Right lobe of liver (tissue), 6 donors: ENCODE measurements around the gene TJP2. TPM values are rescaled to one million over a fixed set of nuclear protein-coding genes. Genes with fewer than 3 reads are reported as not detected.

Source experiments
- ATAC-seq, 4 donors: fragments of 200-7000 bp; cut with Tn5 transposase; one replicate each; pipeline ENCODE4 v1.9.1; 2020; ENCODE audit warnings: mild to moderate bottlenecking in 4 of 4, moderate library complexity in 4 of 4
- DNase-seq, 3 donors: peaks; one replicate each; pipeline ENCODE4 v3.0.0-alpha.2; 2020
- H3K27ac ChIP-seq, 3 donors: fragments of 200-600 bp; one replicate each; pipeline ENCODE4 v1.8.0; 2022
- H3K27me3 ChIP-seq, 2 donors: fragments of 200-600 bp; one replicate each; pipeline ENCODE4 v1.8.0; 2022
- H3K36me3 ChIP-seq, 4 donors: fragments of 200-600 bp; sonication (generic) in 1 of 4; one replicate each; pipeline versions ENCODE4 v1.5.1 to v1.8.0; 2017 to 2022; ENCODE audit warnings: control low read depth in 1 of 4
- H3K4me1 ChIP-seq, 4 donors: fragments of 200-600 bp; sonication (generic) in 1 of 4; one replicate each; pipeline versions ENCODE4 v1.5.1 to v1.8.0; 2017 to 2022; ENCODE audit warnings: control low read depth in 1 of 4
- H3K4me3 ChIP-seq, 3 donors: fragments of 200-600 bp; one replicate each; pipeline ENCODE4 v1.8.0; 2022
- H3K9me3 ChIP-seq, 4 donors: fragments of 200-600 bp; sonication (generic) in 1 of 4; one replicate each; pipeline versions ENCODE4 v1.5.1 to v1.8.0; 2017 to 2022; ENCODE audit warnings: control low read depth in 1 of 4
- CTCF ChIP-seq, 4 donors: fragments of 200-600 bp in 3 of 4; fragments of 450-650 bp in 1 of 4; IDR thresholded peaks; one replicate each; pipeline versions ENCODE4 v1.5.1 to v1.8.0; 2016 to 2022; ENCODE audit warnings: antibody characterized with exemption in 4 of 4, mild to moderate bottlenecking in 2 of 4
- POLR2A ChIP-seq: fragments of 450-650 bp; IDR thresholded peaks from one replicate; pipeline ENCODE4 v1.6.1; 2017; ENCODE audit warnings: antibody characterized with exemption, mild to moderate bottlenecking
- WGBS: methylation state at CpG from one replicate; pipeline ENCODE4 v1.1.6; 2018; ENCODE audit warnings: low coverage, low lambda C conversion rate; ENCODE audit not compliant: insufficient coverage; ENCODE audit errors: missing lambda C conversion rate; 5-methylcytosine and 5-hydroxymethylcytosine counted together
- intact Hi-C, 2 donors: fragments of 100-400 bp; cut with DNase I; formaldehyde crosslinking; loops; one replicate each; pipeline versions ENCODE4 v1.11.2 to v1.14.1; 2022
- total RNA-seq, 6 experiments: library from RNA; depleted of rRNA in 2 of 6; stranded (reverse); fragments of >200 nt in 2 of 6; fragmentation: NEBNext Ultra II Directional in 3 of 6; extraction: Animal tissue kit (Norgen Biotek cat#: 25700) in 3 of 6; gene quantifications; one replicate each; pipeline versions ENCODE4 v1.1.0 to v1.2.4, GENCODE V29; 2016 to 2023
- donor health status: DM: no; HTN: yes; CAD: no.
- donor health status: DM: no; HTN: no; CAD: no.
- donor health status: DM: no; HTN: no; CAD: no.
- donor health status: DM: no; HTN: yes; CAD: no.
- donor health status: DM: no; HTN: yes; CAD: no.

Gene TJP2
- total RNA-seq, 6 experiments from 2014 or later = 62.0 to 129 (median 81.7) TPM

GRCh38 chr9:69253057-69253456 lies 79.0 kb downstream of the TJP2 start:
- H3K27ac ChIP-seq = peak overlapping the region in 1 of 3 donors; percentile 8
- no peaks in the 10 kb centered on the region for H3K27me3 ChIP-seq
- no peaks in the 10 kb centered on the region for H3K9me3 ChIP-seq
- no peak overlapping the region for H3K4me3 ChIP-seq
- peak; percentile 36 to 67 (median 40) for ATAC-seq
- intact Hi-C loops = no loop called here
- H3K4me1 ChIP-seq = no peaks in the 10 kb centered on the region
- peaks cover 9 to 76% (median 35%) of the 10 kb centered on the region in 4 donors for H3K36me3 ChIP-seq
- no peak for DNase-seq
- TF ChIP-seq CTCF (IDR thresholded peaks at IDR 0.05) (no peak), POLR2A (no peak)
- WGBS = 65% methylated on average over 4 of the region's 4 CpGs

- ATAC-seq (peak in 2 of 4 donors; percentile 17 to 21), DNase-seq (no peak)
- WGBS = no CpG with 5 or more reads among the region's 11 CpGs
- intact Hi-C loops = no loop called here
- Histone ChIP-seq H3K4me1 (no peaks in the 10 kb centered on the region), H3K9me3 (no peaks in the 10 kb centered on the region), H3K36me3 (peaks cover 8 to 67% (median 32%) of the 10 kb centered on the region in 4 donors), H3K27me3 (no peaks in the 10 kb centered on the region), H3K4me3 (no peak overlapping the region), H3K27ac (no peak overlapping the region)
- TF ChIP-seq POLR2A (no peak), CTCF (IDR thresholded peaks at IDR 0.05) (no peak)
These were observed 80.1 kb downstream of the TJP2 start for GRCh38 chr9:69254223-69254622.

- 93% methylated on average over 1 of the region's 1 CpG for WGBS
- ATAC-seq (no peak), DNase-seq (no peak)
- Histone ChIP-seq H3K9me3 (no peaks in the 10 kb centered on the region), H3K4me1 (no peaks in the 10 kb centered on the region), H3K36me3 (peaks cover 8 to 53% (median 30%) of the 10 kb centered on the region in 4 donors), H3K4me3 (no peak overlapping the region), H3K27ac (no peak overlapping the region), H3K27me3 (no peaks in the 10 kb centered on the region)
- TF ChIP-seq POLR2A = no peak
- no peak for TF ChIP-seq CTCF (IDR thresholded peaks at IDR 0.05)
- intact Hi-C loops = no loop called here
These were observed 81.5 kb downstream of the TJP2 start for GRCh38 chr9:69255591-69255990.

GRCh38 chr9:69258551-69258950 lies 84.5 kb downstream of the TJP2 start:
- DNase-seq (no peak), ATAC-seq (no peak)
- Histone ChIP-seq H3K9me3 (no peaks in the 10 kb centered on the region), H3K36me3 (peaks cover 0 to 26% (median 13%) of the 10 kb centered on the region in 4 donors), H3K27me3 (no peaks in the 10 kb centered on the region), H3K4me3 (no peak overlapping the region), H3K4me1 (no peaks in the 10 kb centered on the region), H3K27ac (no peak overlapping the region)
- intact Hi-C loops = no loop called here
- no peak for TF ChIP-seq CTCF (IDR thresholded peaks at IDR 0.05)
- WGBS = 74% methylated on average over 5 of the region's 5 CpGs

- no peak for ATAC-seq
- peaks cover 0 to 12% (median 4%) of the 10 kb centered on the region in 4 donors for H3K36me3 ChIP-seq
- TF ChIP-seq CTCF (IDR thresholded peaks at IDR 0.05) (no peak), POLR2A (no peak)
- WGBS = 76% methylated on average over 4 of the region's 5 CpGs
- H3K4me1 ChIP-seq = no peaks in the 10 kb centered on the region
- no peak for DNase-seq
- H3K27ac ChIP-seq = no peak overlapping the region
- H3K27me3 ChIP-seq = no peaks in the 10 kb centered on the region
- intact Hi-C loops = no loop called here
- H3K9me3 ChIP-seq = no peaks in the 10 kb centered on the region
- H3K4me3 ChIP-seq = no peak overlapping the region
These were observed 86.1 kb downstream of the TJP2 start for GRCh38 chr9:69260161-69260560.
